A673 (cell line): ENCODE data around the gene SRP19. TPM values are rescaled to one million over a fixed set of nuclear protein-coding genes. Genes with fewer than 3 reads are reported as not detected.

ENCODE experiments used
- BruUV-seq: library from RNA; stranded (reverse); fragments of 400-500 nt; replicated peaks from 2 replicates; lab custom pipeline; 2021; lab: Mats Ljungman, UMichigan
- CTCF ChIA-PET: fragments of 300-600 bp; sonication (Branson Sonifier 250); formaldehyde crosslinking; loops from one replicate; lab custom pipeline; 2022; ENCODE audit warnings: antibody characterized with exemption; lab: Charles Lee
- POLR2A ChIA-PET: fragments of 300-600 bp; sonication (Branson Sonifier 250); formaldehyde crosslinking; loops from one replicate; lab custom pipeline; 2022; ENCODE audit warnings: antibody characterized with exemption; ENCODE audit not compliant: low non-redundant PET; lab: Charles Lee
- DNase-seq: peaks from one replicate; pipeline ENCODE4 v3.0.0-alpha.2; 2015; ENCODE audit warnings: low spot score
- H3K27ac ChIP-seq: fragments of 200-600 bp; sonication (generic); 2 replicates; pipeline ENCODE4 v1.5.1; 2016; ENCODE audit warnings: mixed run types, low read depth, mild to moderate bottlenecking, mixed read lengths, antibody characterized with exemption, low read length; ENCODE audit not compliant: poor library complexity, severe bottlenecking
- H3K27me3 ChIP-seq: fragments of 200-600 bp; sonication (generic); replicated peaks from 2 replicates; pipeline ENCODE4 v1.6.1; 2017; ENCODE audit warnings: mixed run types, low read depth, mild to moderate bottlenecking, mixed read lengths, antibody characterized with exemption, low read length; ENCODE audit not compliant: insufficient read depth, poor library complexity
- H3K36me3 ChIP-seq: fragments of 200-600 bp; sonication (generic); 2 replicates; pipeline ENCODE4 v1.6.1; 2016; ENCODE audit warnings: mixed run types, mild to moderate bottlenecking, mixed read lengths, antibody characterized with exemption, low read length; ENCODE audit not compliant: insufficient read depth, poor library complexity, severe bottlenecking
- H3K4me1 ChIP-seq: fragments of 200-600 bp; sonication (generic); 2 replicates; pipeline ENCODE4 v1.6.1; 2017; ENCODE audit warnings: mixed run types, mild to moderate bottlenecking, mixed read lengths, antibody characterized with exemption, low read length; ENCODE audit not compliant: insufficient read depth, poor library complexity, severe bottlenecking
- H3K4me3 ChIP-seq: fragments of 200-600 bp; sonication (generic); 2 replicates; pipeline ENCODE4 v1.5.1; 2016; ENCODE audit warnings: low read depth, mixed run types, mild to moderate bottlenecking, mixed read lengths, low read length; ENCODE audit not compliant: poor library complexity, severe bottlenecking
- H3K9me3 ChIP-seq: fragments of 200-600 bp; sonication (generic); 2 replicates; pipeline ENCODE4 v1.6.1; 2016; ENCODE audit warnings: mixed run types, low read depth, mild to moderate bottlenecking, mixed read lengths, antibody characterized with exemption, low read length; ENCODE audit not compliant: poor library complexity, severe bottlenecking
- EZH2 ChIP-seq: fragments of 200-600 bp; sonication (generic); IDR thresholded peaks from 2 replicates; pipeline ENCODE4 v1.6.1; 2017; ENCODE audit warnings: borderline replicate concordance, low read depth, mild to moderate bottlenecking, mixed read lengths, antibody characterized with exemption, low read length; ENCODE audit not compliant: poor library complexity, severe bottlenecking
- intact Hi-C: fragments of 100-400 bp; cut with micrococcal nuclease; formaldehyde crosslinking; loops from one replicate; pipeline ENCODE4 v1.10.0; 2022; ENCODE audit not compliant: unreplicated experiment
- total RNA-seq: library from RNA; stranded (reverse); gene quantifications from 2 replicates; pipeline ENCODE4 v1.2.3, GENCODE V29; 2021
- TF ChIP-seq, protein P1 (sequence below): fragments of 300-800, 200-600 bp; sonication (generic); conservative IDR thresholded peaks from 2 replicates; pipeline ENCODE4 v1.5.1; 2017; ENCODE audit warnings: low read depth, mild to moderate bottlenecking, antibody characterized with exemption, low read length, moderate library complexity, mixed read lengths

SRP19 gene
- total RNA-seq, 1 experiment from 2014 or later, result 73.9 TPM

- TF ChIP-seq EZH2, result no peak
- no peak for DNase-seq
- Histone ChIP-seq H3K36me3 (peaks cover 28% of the 10 kb centered on the region), H3K4me3 (no peak overlapping the region), H3K27ac (no peak overlapping the region), H3K27me3 (no peaks in the 10 kb centered on the region), H3K4me1 (no peaks in the 10 kb centered on the region), H3K9me3 (no peaks in the 10 kb centered on the region)
- intact Hi-C loops, result no loop called here
- POLR2A ChIA-PET, result no interaction called here
- CTCF ChIA-PET, result no interaction called here
- BruUV-seq, result no TSS peak
Observed at GRCh38 chr5:112876362-112876761, 15.3 kb downstream of the SRP19 start.

DNA sequence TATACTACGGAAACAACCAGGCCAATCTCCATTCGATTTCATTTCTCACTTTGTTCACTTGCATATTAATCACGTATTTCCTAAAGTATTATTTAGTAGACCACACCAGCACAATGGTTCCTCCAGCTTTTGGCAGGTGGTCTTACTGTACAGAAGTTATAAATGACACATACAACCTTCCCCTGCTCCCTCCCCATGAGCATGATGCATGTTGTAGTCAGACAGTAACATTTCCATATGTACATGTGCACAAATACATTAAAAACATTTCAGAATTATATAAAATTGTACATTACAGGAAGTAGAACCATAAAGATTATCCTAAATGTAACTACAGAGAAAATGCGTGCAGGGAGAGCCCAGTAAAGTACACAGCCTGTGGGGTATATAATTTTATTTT, 17.0 kb downstream of the SRP19 start:
- ChIA-PET CTCF (no interaction called here), POLR2A (no interaction called here)
- no peak for DNase-seq
- Histone ChIP-seq H3K36me3 (peaks cover 28% of the 10 kb centered on the region), H3K27ac (no peak overlapping the region), H3K4me1 (no peaks in the 10 kb centered on the region), H3K9me3 (no peaks in the 10 kb centered on the region), H3K27me3 (no peaks in the 10 kb centered on the region), H3K4me3 (no peak overlapping the region)
- BruUV-seq, result no TSS peak
- no peak for TF ChIP-seq EZH2
- TF ChIP-seq, protein P1, sequence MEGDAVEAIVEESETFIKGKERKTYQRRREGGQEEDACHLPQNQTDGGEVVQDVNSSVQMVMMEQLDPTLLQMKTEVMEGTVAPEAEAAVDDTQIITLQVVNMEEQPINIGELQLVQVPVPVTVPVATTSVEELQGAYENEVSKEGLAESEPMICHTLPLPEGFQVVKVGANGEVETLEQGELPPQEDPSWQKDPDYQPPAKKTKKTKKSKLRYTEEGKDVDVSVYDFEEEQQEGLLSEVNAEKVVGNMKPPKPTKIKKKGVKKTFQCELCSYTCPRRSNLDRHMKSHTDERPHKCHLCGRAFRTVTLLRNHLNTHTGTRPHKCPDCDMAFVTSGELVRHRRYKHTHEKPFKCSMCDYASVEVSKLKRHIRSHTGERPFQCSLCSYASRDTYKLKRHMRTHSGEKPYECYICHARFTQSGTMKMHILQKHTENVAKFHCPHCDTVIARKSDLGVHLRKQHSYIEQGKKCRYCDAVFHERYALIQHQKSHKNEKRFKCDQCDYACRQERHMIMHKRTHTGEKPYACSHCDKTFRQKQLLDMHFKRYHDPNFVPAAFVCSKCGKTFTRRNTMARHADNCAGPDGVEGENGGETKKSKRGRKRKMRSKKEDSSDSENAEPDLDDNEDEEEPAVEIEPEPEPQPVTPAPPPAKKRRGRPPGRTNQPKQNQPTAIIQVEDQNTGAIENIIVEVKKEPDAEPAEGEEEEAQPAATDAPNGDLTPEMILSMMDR, result no peak
- intact Hi-C loops, result no loop called here

DNA sequence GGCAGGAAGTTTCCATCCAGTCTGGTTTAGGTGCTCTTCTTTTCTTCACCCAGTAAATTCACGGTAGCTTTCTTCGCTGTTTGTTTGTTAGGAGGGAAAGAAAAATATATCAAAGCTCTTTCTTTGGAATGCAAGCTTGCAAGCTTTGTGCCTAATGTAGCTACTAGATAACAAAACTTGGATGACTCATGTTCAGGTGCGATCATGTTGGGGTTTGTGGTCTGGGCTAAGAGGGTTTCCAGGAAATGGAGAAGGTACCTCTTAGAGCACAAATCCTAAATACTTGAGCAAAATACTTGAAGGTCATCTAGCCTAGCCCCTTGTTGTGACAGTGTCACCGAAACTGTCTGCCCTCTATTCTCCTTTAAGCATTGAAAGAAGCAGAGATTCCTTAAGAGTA, 17.7 kb downstream of the SRP19 start:
- intact Hi-C loops, result no loop called here
- ChIA-PET CTCF (no interaction called here), POLR2A (no interaction called here)
- Histone ChIP-seq H3K9me3 (no peaks in the 10 kb centered on the region), H3K36me3 (peaks cover 28% of the 10 kb centered on the region), H3K27ac (no peak overlapping the region), H3K27me3 (no peaks in the 10 kb centered on the region), H3K4me1 (no peaks in the 10 kb centered on the region), H3K4me3 (no peak overlapping the region)
- no peak for TF ChIP-seq EZH2
- TF ChIP-seq, protein P1, result no peak
- no peak for DNase-seq
- no TSS peak for BruUV-seq

GRCh38 chr5:112880219-112880964, 19.3 kb downstream of the SRP19 start:
- no peak overlapping the region for H3K27ac ChIP-seq
- TF ChIP-seq, protein P1, result no peak
- no peak for TF ChIP-seq EZH2
- no peak for DNase-seq
- no peaks in the 10 kb centered on the region for H3K27me3 ChIP-seq
- H3K4me3 ChIP-seq, result no peak overlapping the region
- H3K36me3 ChIP-seq, result peaks cover 38% of the 10 kb centered on the region
- POLR2A ChIA-PET, result no interaction called here
- intact Hi-C loops, result no loop called here
- H3K4me1 ChIP-seq, result no peaks in the 10 kb centered on the region
- CTCF ChIA-PET, result no interaction called here
- H3K9me3 ChIP-seq, result no peaks in the 10 kb centered on the region
- no TSS peak for BruUV-seq
